Ecto neural progenitor cell (in vitro differentiated cells): ENCODE measurements around the gene LRRC17.
"Not testable (repeated sequence)": the region's sequence is repeated elsewhere in the genome, so short reads cannot be mapped to it uniquely, and the experiment has no call there.

Experiments
- DNase-seq: peaks from one replicate; pipeline ENCODE4 v3.0.0-alpha.2; 2018; ENCODE audit warnings: low spot score

The LRRC17 gene

GRCh38 chr7:102897856-102898531 is 14.8 kb upstream of the LRRC17 start:
- no peak for DNase-seq

GRCh38 chr7:102898532-102898859 is 14.3 kb upstream of the LRRC17 start:
- DNase-seq: no peak

GRCh38 chr7:102902052-102902451 is 10.7 kb upstream of the LRRC17 start:
- not testable (repeated sequence) for DNase-seq

GRCh38 chr7:102903576-102903975 is 9.2 kb upstream of the LRRC17 start:
- DNase-seq: not testable (repeated sequence)

- no peak for DNase-seq
These were observed 4.1 kb upstream of the LRRC17 start for GRCh38 chr7:102908676-102909075.

GRCh38 chr7:102913826-102914225 is 1.0 kb downstream of the LRRC17 start:
- DNase-seq: no peak

GRCh38 chr7:102914585-102914984 is 1.8 kb downstream of the LRRC17 start:
- peak; percentile 58 for DNase-seq

- DNase-seq: no peak
These were observed 3.6 kb downstream of the LRRC17 start for GRCh38 chr7:102916426-102916825.

GRCh38 chr7:102916881-102917280 is 4.1 kb downstream of the LRRC17 start:
- DNase-seq: no peak

GRCh38 chr7:102917436-102918353 is 4.9 kb downstream of the LRRC17 start:
- DNase-seq: no peak

GRCh38 chr7:102918845-102919244 is 6.0 kb downstream of the LRRC17 start:
- DNase-seq: no peak

- DNase-seq: no peak
These were observed 13.4 kb downstream of the LRRC17 start for GRCh38 chr7:102925976-102926782.

GRCh38 chr7:102926783-102927140 is 14.0 kb downstream of the LRRC17 start:
- no peak for DNase-seq

- DNase-seq: no peak
These were observed 14.6 kb downstream of the LRRC17 start for GRCh38 chr7:102927312-102927933.

- no peak for DNase-seq
These were observed 19.0 kb downstream of the LRRC17 start for GRCh38 chr7:102931757-102932156.

- DNase-seq: peak; percentile 80
These were observed 21.0 kb downstream of the LRRC17 start for GRCh38 chr7:102933763-102934162.

- no peak for DNase-seq
These were observed 21.4 kb downstream of the LRRC17 start for GRCh38 chr7:102934239-102934638.

- no peak for DNase-seq
These were observed 21.9 kb downstream of the LRRC17 start for GRCh38 chr7:102934701-102935100.

GRCh38 chr7:102935450-102936115 is 22.8 kb downstream of the LRRC17 start:
- no peak for DNase-seq

- DNase-seq: no peak
These were observed 25.9 kb downstream of the LRRC17 start for GRCh38 chr7:102938679-102939078.

GRCh38 chr7:102942181-102942866 is 29.5 kb downstream of the LRRC17 start:
- no peak for DNase-seq
